HepG2 (cell line): ENCODE measurements around the gene DENND4B. TPM values are rescaled to one million over a fixed set of nuclear protein-coding genes. Genes with fewer than 3 reads are reported as not detected.

Source experiments
- BRD4 ChIP-seq: sonication (generic); formaldehyde crosslinking; IDR thresholded peaks from 2 replicates; pipeline ENCODE4 v1.4.0; 2020; ENCODE audit warnings: missing genetic modification reagents
- CBX2 ChIP-seq, 2 experiments: fragments of 200-600 bp in 1 of 2; sonication (generic); formaldehyde crosslinking in 1 of 2; IDR thresholded peaks; 2 replicates each; pipeline versions ENCODE4 v1.7.0 to v1.8.1; 2018 to 2022; ENCODE audit warnings: low read depth in 2 of 2, low read length in 1 of 2, mild to moderate bottlenecking in 1 of 2, missing genetic modification reagents in 1 of 2
- FOXA3 ChIP-seq: IDR thresholded peaks from 2 replicates; pipeline ENCODE4 v1.6.1; 2016; ENCODE audit warnings: missing genetic modification reagents, missing compliant biosample characterization
- MEIS2 ChIP-seq: sonication (generic); formaldehyde crosslinking; IDR thresholded peaks from 2 replicates; pipeline ENCODE4 v1.9.0; 2021; ENCODE audit warnings: mild to moderate bottlenecking, missing genetic modification reagents
- NFRKB ChIP-seq: fragments of 450-650 bp; IDR thresholded peaks from 2 replicates; pipeline ENCODE4 v1.6.1; 2017
- PITX1 ChIP-seq: sonication (generic); formaldehyde crosslinking; IDR thresholded peaks from 2 replicates; pipeline ENCODE4 v1.5.1; 2020; ENCODE audit warnings: mild to moderate bottlenecking, missing genetic modification reagents
- PRMT3 ChIP-seq: sonication (generic); formaldehyde crosslinking; IDR thresholded peaks from 2 replicates; pipeline ENCODE4 v1.8.1; 2022; ENCODE audit warnings: low read depth, mild to moderate bottlenecking, moderate library complexity, missing genetic modification reagents, borderline replicate concordance
- SIN3A ChIP-seq: IDR thresholded peaks from 2 replicates; pipeline ENCODE4 v1.6.1; 2011; ENCODE audit warnings: low read depth, mild to moderate bottlenecking, control low read depth, low read length, borderline replicate concordance
- SNAI1 ChIP-seq: sonication (generic); formaldehyde crosslinking; IDR thresholded peaks from 2 replicates; pipeline ENCODE4 v1.5.0; 2020; ENCODE audit warnings: mild to moderate bottlenecking, missing genetic modification reagents, borderline replicate concordance
- SRSF1 ChIP-seq: fragments of 200-400 bp; formaldehyde crosslinking; optimal IDR thresholded peaks from 2 replicates; pipeline ENCODE3; 2017; ENCODE audit warnings: mild to moderate bottlenecking, low read depth, low read length, moderate library complexity
- STAG1 ChIP-seq: sonication (generic); formaldehyde crosslinking; IDR thresholded peaks from 2 replicates; pipeline ENCODE4 v1.4.0; 2020; ENCODE audit warnings: missing genetic modification reagents
- ZBTB7A ChIP-seq: sonication (generic); formaldehyde crosslinking; IDR thresholded peaks from 2 replicates; pipeline ENCODE4 v1.8.0; 2022; ENCODE audit warnings: mild to moderate bottlenecking, missing genetic modification reagents
- ZNF160 ChIP-seq: sonication (generic); formaldehyde crosslinking; IDR thresholded peaks from 2 replicates; pipeline ENCODE4 v1.8.0; 2022; ENCODE audit warnings: mild to moderate bottlenecking, inconsistent platforms, missing genetic modification reagents
- ZNF180 ChIP-seq: sonication (generic); formaldehyde crosslinking; IDR thresholded peaks from 2 replicates; pipeline ENCODE4 v1.4.0; 2020; ENCODE audit warnings: low read depth, missing genetic modification reagents, borderline replicate concordance
- ZNF557 ChIP-seq: sonication (generic); formaldehyde crosslinking; IDR thresholded peaks from 2 replicates; pipeline ENCODE4 v1.4.0; 2020; ENCODE audit warnings: missing genetic modification reagents
- ZNF558 ChIP-seq: sonication (generic); formaldehyde crosslinking; IDR thresholded peaks from 2 replicates; pipeline ENCODE4 v1.9.0; 2022; ENCODE audit warnings: mild to moderate bottlenecking, missing genetic modification reagents, borderline replicate concordance
- ZNF614 ChIP-seq: IDR thresholded peaks from 2 replicates; pipeline ENCODE4 v1.6.1; 2018; ENCODE audit warnings: missing biosample characterization, missing genetic modification reagents, inconsistent platforms, borderline replicate concordance
- ZNF672 ChIP-seq: sonication (generic); formaldehyde crosslinking; IDR thresholded peaks from 2 replicates; pipeline ENCODE4 v1.8.1; 2022; ENCODE audit warnings: missing genetic modification reagents
- ZSCAN12 ChIP-seq: sonication (generic); formaldehyde crosslinking; IDR thresholded peaks from 2 replicates; pipeline ENCODE4 v1.9.0; 2021; ENCODE audit warnings: mild to moderate bottlenecking, missing genetic modification reagents
- polyA plus RNA-seq, 8 experiments: library from polyadenylated mRNA; depleted of rRNA in 3 of 8; stranded (reverse) in 7 of 8; unstranded in 1 of 8; fragments of >200 nt; fragmentation: Illumina TruSeq in 4 of 8; extraction: Trizol in 4 of 8; gene quantifications; 2 replicates each; pipeline versions ENCODE4 v1.2.1 to v1.2.3, GENCODE V29; 2011 to 2016; ENCODE audit warnings: low read depth in 4 of 8, missing spikeins in 1 of 8, mixed read lengths in 1 of 8; ENCODE audit not compliant: insufficient read depth in 1 of 8
- total RNA-seq, 5 experiments: library from RNA; depleted of rRNA; stranded (reverse); fragments of >200 nt; fragmentation: Illumina TruSeq; extraction: Trizol; gene quantifications; 2 replicates each; pipeline ENCODE4 v1.2.3, GENCODE V29; 2016; ENCODE audit warnings: low read depth in 1 of 5
- TF ChIP-seq, protein P1 (sequence below): sonication (generic); formaldehyde crosslinking; IDR thresholded peaks from 2 replicates; pipeline ENCODE4 v1.8.0; 2022; ENCODE audit warnings: missing genetic modification reagents, low read depth, mild to moderate bottlenecking, borderline replicate concordance
- TF ChIP-seq, protein P2 (sequence below): sonication (generic); formaldehyde crosslinking; IDR thresholded peaks from 2 replicates; pipeline ENCODE4 v1.5.1; 2020; ENCODE audit warnings: mild to moderate bottlenecking, missing genetic modification reagents, moderate library complexity
- TF ChIP-seq, protein P3 (sequence below): IDR thresholded peaks from 2 replicates; pipeline ENCODE4 v1.6.1; 2016
- TF ChIP-seq, protein P4 (sequence below): sonication (generic); formaldehyde crosslinking; conservative IDR thresholded peaks from 2 replicates; pipeline ENCODE4 v1.4.0; 2020; ENCODE audit warnings: missing genetic modification reagents

Gene DENND4B
- total and polyA plus RNA-seq, 2 of the 13 experiments (the other 11 are each of a cell fraction or from before 2014, with no cell fraction given), result 15.1 to 20.3 TPM

DNA sequence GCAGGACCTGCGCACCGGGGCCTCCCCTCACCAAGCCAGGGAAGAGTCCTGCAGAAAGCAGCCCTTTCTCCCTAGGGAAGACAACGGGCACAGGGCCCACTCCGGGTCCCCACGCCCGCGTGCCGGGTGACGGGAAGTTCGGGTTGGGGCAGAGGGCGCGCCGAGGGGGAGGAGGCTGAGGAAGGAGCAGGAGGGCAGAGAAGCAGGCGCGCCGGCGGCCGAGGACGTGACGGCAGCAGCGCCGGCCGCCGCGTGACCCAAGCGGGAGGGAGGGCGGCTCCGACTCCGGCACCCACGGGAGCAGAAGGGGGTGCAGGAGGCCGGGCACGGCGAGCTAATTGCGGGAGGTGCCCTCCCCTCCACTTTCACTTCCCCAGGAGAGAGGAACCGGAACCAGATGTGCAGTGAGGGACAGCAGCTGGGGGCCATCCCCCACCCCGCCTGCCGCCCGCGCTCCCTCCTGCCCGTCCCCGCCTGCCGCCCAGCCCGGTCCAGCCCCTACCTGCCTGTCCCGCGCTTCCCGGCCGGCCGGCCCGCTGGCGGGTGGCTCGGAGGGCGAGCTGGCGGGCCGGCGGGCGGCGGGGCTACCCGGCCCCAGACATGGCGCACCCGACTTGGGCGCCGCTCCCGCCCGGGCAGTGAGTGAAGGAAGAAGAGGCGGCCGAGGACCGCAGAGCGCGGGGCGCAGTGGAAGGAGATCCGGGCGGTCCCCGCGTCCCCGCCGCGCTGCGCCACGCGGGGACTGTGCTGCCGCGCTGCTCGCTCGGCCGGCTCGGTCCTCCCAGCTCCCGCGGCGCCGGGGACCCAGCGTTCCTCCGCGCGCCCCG, 510 bp downstream of the DENND4B start (continued):
- TF ChIP-seq, protein P1, sequence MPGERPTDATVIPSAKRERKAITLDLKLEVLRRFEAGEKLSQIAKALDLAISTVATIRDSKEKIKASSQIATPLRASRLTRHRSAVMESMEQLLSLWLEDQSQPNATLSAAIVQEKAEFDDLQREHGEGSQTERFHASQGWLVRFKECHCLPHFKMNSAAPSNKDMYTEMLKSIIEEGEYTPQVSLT, result no peak
- TF ChIP-seq ZNF614 (CRISPR knock-in tag) (no peak), ZNF672 (no peak), STAG1 (CRISPR knock-in tag) (no peak), SIN3A (0 out of 2 replicates have a peak, but pooled peaks have one; percentile 26), CBX2 (IDR thresholded peaks at IDR 0.05; ENCODE audit: low read depth, low read length) (no peak), CBX2 (CRISPR knock-in tag; IDR thresholded peaks at IDR 0.05; ENCODE audit: low read depth) (no peak), PRMT3 (CRISPR knock-in tag) (0 out of 2 replicates have a peak, but pooled peaks have one; percentile 70), ZNF160 (CRISPR knock-in tag) (no peak), BRD4 (CRISPR knock-in tag) (peak; percentile 23; the same call in 1 of the 2 replicates), ZNF180 (no peak), FOXA3 (CRISPR knock-in tag) (no peak), NFRKB (no peak), ZSCAN12 (no peak), SNAI1 (no peak), ZBTB7A (CRISPR knock-in tag) (no peak), PITX1 (CRISPR knock-in tag) (no peak), SRSF1 (no peak), ZNF558 (CRISPR knock-in tag) (no peak), ZNF557 (CRISPR knock-in tag) (no peak), MEIS2 (CRISPR knock-in tag) (0 out of 2 replicates have a peak, but pooled peaks have one; percentile 22)
- TF ChIP-seq, protein P2, sequence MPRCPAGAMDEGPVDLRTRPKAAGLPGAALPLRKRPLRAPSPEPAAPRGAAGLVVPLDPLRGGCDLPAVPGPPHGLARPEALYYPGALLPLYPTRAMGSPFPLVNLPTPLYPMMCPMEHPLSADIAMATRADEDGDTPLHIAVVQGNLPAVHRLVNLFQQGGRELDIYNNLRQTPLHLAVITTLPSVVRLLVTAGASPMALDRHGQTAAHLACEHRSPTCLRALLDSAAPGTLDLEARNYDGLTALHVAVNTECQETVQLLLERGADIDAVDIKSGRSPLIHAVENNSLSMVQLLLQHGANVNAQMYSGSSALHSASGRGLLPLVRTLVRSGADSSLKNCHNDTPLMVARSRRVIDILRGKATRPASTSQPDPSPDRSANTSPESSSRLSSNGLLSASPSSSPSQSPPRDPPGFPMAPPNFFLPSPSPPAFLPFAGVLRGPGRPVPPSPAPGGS (CRISPR knock-in tag), result no peak; the same call in none of the 2 replicates
- TF ChIP-seq, protein P3, sequence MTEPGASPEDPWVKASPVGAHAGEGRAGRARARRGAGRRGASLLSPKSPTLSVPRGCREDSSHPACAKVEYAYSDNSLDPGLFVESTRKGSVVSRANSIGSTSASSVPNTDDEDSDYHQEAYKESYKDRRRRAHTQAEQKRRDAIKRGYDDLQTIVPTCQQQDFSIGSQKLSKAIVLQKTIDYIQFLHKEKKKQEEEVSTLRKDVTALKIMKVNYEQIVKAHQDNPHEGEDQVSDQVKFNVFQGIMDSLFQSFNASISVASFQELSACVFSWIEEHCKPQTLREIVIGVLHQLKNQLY (CRISPR knock-in tag), result no peak
- TF ChIP-seq, protein P4, sequence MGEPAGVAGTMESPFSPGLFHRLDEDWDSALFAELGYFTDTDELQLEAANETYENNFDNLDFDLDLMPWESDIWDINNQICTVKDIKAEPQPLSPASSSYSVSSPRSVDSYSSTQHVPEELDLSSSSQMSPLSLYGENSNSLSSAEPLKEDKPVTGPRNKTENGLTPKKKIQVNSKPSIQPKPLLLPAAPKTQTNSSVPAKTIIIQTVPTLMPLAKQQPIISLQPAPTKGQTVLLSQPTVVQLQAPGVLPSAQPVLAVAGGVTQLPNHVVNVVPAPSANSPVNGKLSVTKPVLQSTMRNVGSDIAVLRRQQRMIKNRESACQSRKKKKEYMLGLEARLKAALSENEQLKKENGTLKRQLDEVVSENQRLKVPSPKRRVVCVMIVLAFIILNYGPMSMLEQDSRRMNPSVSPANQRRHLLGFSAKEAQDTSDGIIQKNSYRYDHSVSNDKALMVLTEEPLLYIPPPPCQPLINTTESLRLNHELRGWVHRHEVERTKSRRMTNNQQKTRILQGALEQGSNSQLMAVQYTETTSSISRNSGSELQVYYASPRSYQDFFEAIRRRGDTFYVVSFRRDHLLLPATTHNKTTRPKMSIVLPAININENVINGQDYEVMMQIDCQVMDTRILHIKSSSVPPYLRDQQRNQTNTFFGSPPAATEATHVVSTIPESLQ (CRISPR knock-in tag), result no peak
